Esophagus muscularis mucosa (tissue), 3 donors: ENCODE results near the gene TAS2R1.

Experiments
- CTCF ChIP-seq, 3 experiments: fragments of 200-600 bp in 2 of 3; fragments of 450-650 bp in 1 of 3; sonication (generic) in 2 of 3; IDR thresholded peaks; one replicate each; pipeline ENCODE4 v1.5.1; 2017 to 2019; ENCODE audit warnings: antibody characterized with exemption in 3 of 3, mild to moderate bottlenecking in 2 of 3, moderate library complexity in 1 of 3
- POLR2A ChIP-seq: fragments of 450-650 bp; IDR thresholded peaks from one replicate; pipeline ENCODE4 v1.6.1; 2017; ENCODE audit warnings: antibody characterized with exemption, moderate library complexity, mild to moderate bottlenecking, low read depth

GRCh38 chr5:9646843-9647242, 16.7 kb upstream of the TAS2R1 start:
- TF ChIP-seq CTCF (IDR thresholded peaks at IDR 0.05) (no peak), POLR2A (no peak)
